T-helper 1 cell treated with Interleukin-12 subunit alpha and Interleukin-12 subunit beta and Interleukin-4 antibody, amounts not matched to agents 30 μg/mL and 1 μg/mL, for 36 hours (primary cell): ENCODE measurements around the gene ENPP3.

Experiments
- H3K27ac Mint-ChIP-seq: one replicate; pipeline ENCODE4 v1.8.0; 2021; ENCODE audit warnings: mild to moderate bottlenecking, mixed read lengths
- H3K27me3 Mint-ChIP-seq: one replicate; pipeline ENCODE4 v1.8.0; 2021; ENCODE audit warnings: low read depth, mixed read lengths
- H3K36me3 Mint-ChIP-seq: one replicate; pipeline ENCODE4 v1.8.0; 2021; ENCODE audit warnings: low read depth, mixed read lengths
- H3K4me1 Mint-ChIP-seq: one replicate; pipeline ENCODE4 v1.8.0; 2021; ENCODE audit warnings: low read depth, mixed read lengths
- H3K4me3 Mint-ChIP-seq: one replicate; pipeline ENCODE4 v1.8.0; 2021; ENCODE audit warnings: mild to moderate bottlenecking, moderate library complexity, mixed read lengths
- H3K9me3 Mint-ChIP-seq: one replicate; pipeline ENCODE4 v1.8.0; 2021; ENCODE audit warnings: mixed read lengths

The ENPP3 gene

GRCh38 chr6:131654326-131654725 lies 17.2 kb downstream of the ENPP3 start:
- Mint-ChIP-seq H3K4me3 (no peak overlapping the region), H3K9me3 (no peaks in the 10 kb centered on the region), H3K27me3 (no peaks in the 10 kb centered on the region), H3K36me3 (no peaks in the 10 kb centered on the region), H3K4me1 (no peaks in the 10 kb centered on the region), H3K27ac (no peak overlapping the region)

GRCh38 chr6:131655387-131655786 lies 18.3 kb downstream of the ENPP3 start:
- H3K27me3 Mint-ChIP-seq: no peaks in the 10 kb centered on the region
- no peaks in the 10 kb centered on the region for H3K36me3 Mint-ChIP-seq
- no peaks in the 10 kb centered on the region for H3K4me1 Mint-ChIP-seq
- no peak overlapping the region for H3K4me3 Mint-ChIP-seq
- H3K27ac Mint-ChIP-seq: no peak overlapping the region
- H3K9me3 Mint-ChIP-seq: no peaks in the 10 kb centered on the region

GRCh38 chr6:131655951-131656350 lies 18.8 kb downstream of the ENPP3 start:
- no peaks in the 10 kb centered on the region for H3K36me3 Mint-ChIP-seq
- no peaks in the 10 kb centered on the region for H3K9me3 Mint-ChIP-seq
- H3K27ac Mint-ChIP-seq: no peak overlapping the region
- no peaks in the 10 kb centered on the region for H3K4me1 Mint-ChIP-seq
- H3K4me3 Mint-ChIP-seq: no peak overlapping the region
- H3K27me3 Mint-ChIP-seq: no peaks in the 10 kb centered on the region

GRCh38 chr6:131656667-131657066 lies 19.6 kb downstream of the ENPP3 start:
- Mint-ChIP-seq H3K4me3 (no peak overlapping the region), H3K9me3 (no peaks in the 10 kb centered on the region), H3K27me3 (no peaks in the 10 kb centered on the region), H3K27ac (no peak overlapping the region), H3K36me3 (no peaks in the 10 kb centered on the region), H3K4me1 (no peaks in the 10 kb centered on the region)

GRCh38 chr6:131657222-131657621 lies 20.1 kb downstream of the ENPP3 start:
- Mint-ChIP-seq H3K4me1 (no peaks in the 10 kb centered on the region), H3K27ac (no peak overlapping the region), H3K9me3 (no peaks in the 10 kb centered on the region), H3K27me3 (no peaks in the 10 kb centered on the region), H3K36me3 (no peaks in the 10 kb centered on the region), H3K4me3 (no peak overlapping the region)

- H3K4me3 Mint-ChIP-seq: no peak overlapping the region
- no peaks in the 10 kb centered on the region for H3K27me3 Mint-ChIP-seq
- no peak overlapping the region for H3K27ac Mint-ChIP-seq
- H3K36me3 Mint-ChIP-seq: no peaks in the 10 kb centered on the region
- no peaks in the 10 kb centered on the region for H3K4me1 Mint-ChIP-seq
- H3K9me3 Mint-ChIP-seq: no peaks in the 10 kb centered on the region
These were observed 20.6 kb downstream of the ENPP3 start for GRCh38 chr6:131657630-131658111.

- H3K36me3 Mint-ChIP-seq: no peaks in the 10 kb centered on the region
- H3K4me3 Mint-ChIP-seq: no peak overlapping the region
- H3K4me1 Mint-ChIP-seq: no peaks in the 10 kb centered on the region
- no peaks in the 10 kb centered on the region for H3K27me3 Mint-ChIP-seq
- H3K9me3 Mint-ChIP-seq: no peaks in the 10 kb centered on the region
- H3K27ac Mint-ChIP-seq: no peak overlapping the region
These were observed 21.2 kb downstream of the ENPP3 start for GRCh38 chr6:131658287-131658686.

- Mint-ChIP-seq H3K36me3 (no peaks in the 10 kb centered on the region), H3K27me3 (no peaks in the 10 kb centered on the region), H3K27ac (no peak overlapping the region), H3K9me3 (no peaks in the 10 kb centered on the region), H3K4me1 (no peaks in the 10 kb centered on the region), H3K4me3 (no peak overlapping the region)
These were observed 23.1 kb downstream of the ENPP3 start for GRCh38 chr6:131660195-131660594.

- H3K27ac Mint-ChIP-seq: no peak overlapping the region
- H3K36me3 Mint-ChIP-seq: no peaks in the 10 kb centered on the region
- H3K4me1 Mint-ChIP-seq: no peaks in the 10 kb centered on the region
- H3K4me3 Mint-ChIP-seq: no peak overlapping the region
- H3K9me3 Mint-ChIP-seq: no peaks in the 10 kb centered on the region
- H3K27me3 Mint-ChIP-seq: no peaks in the 10 kb centered on the region
These were observed 26.6 kb downstream of the ENPP3 start for GRCh38 chr6:131663578-131664165.

GRCh38 chr6:131669891-131670290 lies 32.8 kb downstream of the ENPP3 start:
- Mint-ChIP-seq H3K36me3 (no peaks in the 10 kb centered on the region), H3K4me3 (no peak overlapping the region), H3K27me3 (no peaks in the 10 kb centered on the region)

GRCh38 chr6:131673184-131673583 lies 36.1 kb downstream of the ENPP3 start:
- Mint-ChIP-seq H3K27me3 (no peaks in the 10 kb centered on the region), H3K9me3 (no peaks in the 10 kb centered on the region), H3K36me3 (no peaks in the 10 kb centered on the region), H3K27ac (no peak overlapping the region), H3K4me3 (no peak overlapping the region), H3K4me1 (no peaks in the 10 kb centered on the region)

More at GRCh38 chr6:131669891-131670290, 32.8 kb downstream of the ENPP3 start:
- Mint-ChIP-seq H3K27ac (no peak overlapping the region), H3K9me3 (no peaks in the 10 kb centered on the region), H3K4me1 (no peaks in the 10 kb centered on the region)

- peaks cover 3% of the 10 kb centered on the region for H3K27me3 Mint-ChIP-seq
- H3K27ac Mint-ChIP-seq: no peak overlapping the region
- H3K4me3 Mint-ChIP-seq: no peak overlapping the region
- no peaks in the 10 kb centered on the region for H3K36me3 Mint-ChIP-seq
- H3K4me1 Mint-ChIP-seq: peaks cover 2% of the 10 kb centered on the region
- no peaks in the 10 kb centered on the region for H3K9me3 Mint-ChIP-seq
These were observed 41.3 kb downstream of the ENPP3 start for GRCh38 chr6:131678442-131678841.

GRCh38 chr6:131680868-131681267 lies 43.8 kb downstream of the ENPP3 start:
- Mint-ChIP-seq H3K9me3 (no peaks in the 10 kb centered on the region), H3K27me3 (peaks cover 3% of the 10 kb centered on the region), H3K4me1 (peaks cover 2% of the 10 kb centered on the region), H3K27ac (no peak overlapping the region), H3K4me3 (no peak overlapping the region), H3K36me3 (no peaks in the 10 kb centered on the region)

- Mint-ChIP-seq H3K4me3 (no peak overlapping the region), H3K4me1 (peaks cover 2% of the 10 kb centered on the region), H3K36me3 (no peaks in the 10 kb centered on the region), H3K27ac (no peak overlapping the region), H3K9me3 (no peaks in the 10 kb centered on the region), H3K27me3 (peaks cover 3% of the 10 kb centered on the region)
These were observed 44.5 kb downstream of the ENPP3 start for GRCh38 chr6:131681585-131681984.

- Mint-ChIP-seq H3K27me3 (peaks cover 3% of the 10 kb centered on the region), H3K36me3 (peaks cover 2% of the 10 kb centered on the region), H3K4me1 (peaks cover 5% of the 10 kb centered on the region), H3K27ac (no peak overlapping the region), H3K4me3 (no peak overlapping the region), H3K9me3 (no peaks in the 10 kb centered on the region)
These were observed 45.3 kb downstream of the ENPP3 start for GRCh38 chr6:131682442-131682841.

- Mint-ChIP-seq H3K27me3 (peaks cover 3% of the 10 kb centered on the region), H3K4me1 (peaks cover 10% of the 10 kb centered on the region), H3K36me3 (peaks cover 3% of the 10 kb centered on the region), H3K9me3 (no peaks in the 10 kb centered on the region), H3K27ac (no peak overlapping the region), H3K4me3 (no peak overlapping the region)
These were observed 46.4 kb downstream of the ENPP3 start for GRCh38 chr6:131683479-131683878.
